Stomach (tissue), 4 donors: ENCODE data around the gene CRABP2.

Experiments
- CTCF ChIP-seq, 7 experiments: fragments of 450-650 bp in 4 of 7; fragments of 200-600 bp in 3 of 7; sonication (generic) in 3 of 7; IDR thresholded peaks; one replicate each; pipeline ENCODE4 v1.5.1; 2016 to 2019; ENCODE audit warnings: antibody characterized with exemption in 7 of 7, control low read depth in 2 of 7, mild to moderate bottlenecking in 1 of 7
- POLR2A ChIP-seq, 4 donors: fragments of 450-650 bp; IDR thresholded peaks; one replicate each; pipeline ENCODE4 v1.6.1; 2016; ENCODE audit warnings: antibody characterized with exemption in 4 of 4, control low read depth in 2 of 4, mild to moderate bottlenecking in 1 of 4, moderate library complexity in 1 of 4

- no peak for TF ChIP-seq CTCF (IDR thresholded peaks at IDR 0.05)
- TF ChIP-seq POLR2A (IDR thresholded peaks at IDR 0.05), result no peak
These were observed 10.8 kb downstream of the CRABP2 start for GRCh38 chr1:156694690-156694962.
